Thoracic aorta (tissue), 2 donors: ENCODE measurements around the gene KMT2D. TPM values are rescaled to one million over a fixed set of nuclear protein-coding genes. Genes with fewer than 3 reads are reported as not detected.
A peak's percentile ranks its signal among the peaks of the same experiment; 100 is the strongest.

Experiments used
- ATAC-seq: fragments of 150-250 bp; one replicate; pipeline ENCODE4 v1.8.0; 2017; ENCODE audit warnings: low read depth; ENCODE audit not compliant: insufficient number of reproducible peaks, low FRiP score
- DNase-seq: peaks from one replicate; pipeline ENCODE4 v3.0.0-alpha.2; 2020; ENCODE audit warnings: low spot score
- H3K27ac ChIP-seq, 2 donors: fragments of 200-600 bp; sonication (generic); 1 replicate in 1 of 2; 2 replicates in 1 of 2; pipeline ENCODE4 v1.5.1; 2016; ENCODE audit warnings: mild to moderate bottlenecking in 2 of 2, moderate library complexity in 2 of 2
- H3K27me3 ChIP-seq: fragments of 200-600 bp; sonication (generic); replicated peaks from 2 replicates; pipeline ENCODE4 v1.6.0; 2016; ENCODE audit warnings: mild to moderate bottlenecking; ENCODE audit not compliant: insufficient read depth
- H3K36me3 ChIP-seq: fragments of 200-600 bp; sonication (generic); one replicate; pipeline ENCODE4 v1.5.1; 2016
- H3K4me1 ChIP-seq, 2 donors: fragments of 200-600 bp; sonication (generic); 1 replicate in 1 of 2; 2 replicates in 1 of 2; pipeline versions ENCODE4 v1.5.1 to v1.6.0; 2016; ENCODE audit warnings: low read depth in 2 of 2, mild to moderate bottlenecking in 1 of 2; ENCODE audit not compliant: control insufficient read depth in 1 of 2
- H3K4me3 ChIP-seq: fragments of 200-600 bp; sonication (generic); 2 replicates; pipeline ENCODE4 v1.5.1; 2016; ENCODE audit warnings: mild to moderate bottlenecking
- H3K9me3 ChIP-seq: fragments of 200-600 bp; sonication (generic); 2 replicates; pipeline ENCODE4 v1.5.1; 2016
- CTCF ChIP-seq: fragments of 200-600 bp; sonication (generic); IDR thresholded peaks from one replicate; pipeline ENCODE4 v1.5.1; 2019; ENCODE audit warnings: antibody characterized with exemption
- total RNA-seq, 2 donors: library from RNA; depleted of rRNA; stranded (reverse); fragments of >200 nt; gene quantifications; one replicate each; pipeline versions ENCODE4 v1.1.0 to v1.2.3, GENCODE V29; 2016

Gene KMT2D
- total RNA-seq, 2 donors from 2014 or later, result 56.5 to 101 TPM

- TF ChIP-seq CTCF, result no peak
- Histone ChIP-seq H3K9me3 (no peaks in the 10 kb centered on the region), H3K36me3 (no peaks in the 10 kb centered on the region), H3K4me3 (peak overlapping the region; percentile 50), H3K27ac (no peak overlapping the region), H3K4me1 (peaks cover 32 to 56% of the 10 kb centered on the region in 2 donors), H3K27me3 (peaks cover 8% of the 10 kb centered on the region)
- ATAC-seq (no peak), DNase-seq (no peak)
Measured at GRCh38 chr12:49091836-49092085, 31.2 kb upstream of the KMT2D start.

- Histone ChIP-seq H3K4me3 (peak overlapping the region; percentile 50), H3K9me3 (no peaks in the 10 kb centered on the region), H3K27ac (no peak overlapping the region), H3K27me3 (peaks cover 8% of the 10 kb centered on the region), H3K4me1 (peaks cover 32 to 56% of the 10 kb centered on the region in 2 donors), H3K36me3 (no peaks in the 10 kb centered on the region)
- DNase-seq (no peak), ATAC-seq (no peak)
- TF ChIP-seq CTCF, result no peak
Measured at GRCh38 chr12:49091056-49091835, 30.7 kb upstream of the KMT2D start.

- Histone ChIP-seq H3K4me1 (peaks cover 32 to 54% of the 10 kb centered on the region in 2 donors), H3K4me3 (peak overlapping the region; percentile 65), H3K27me3 (peaks cover 8% of the 10 kb centered on the region), H3K9me3 (no peaks in the 10 kb centered on the region), H3K27ac (no peak overlapping the region), H3K36me3 (no peaks in the 10 kb centered on the region)
- DNase-seq, result no peak
- TF ChIP-seq CTCF, result peak; percentile 13
- ATAC-seq, result no peak
Measured at GRCh38 chr12:49089821-49090773, 29.5 kb upstream of the KMT2D start.

GRCh38 chr12:49088932-49089330 is 28.3 kb upstream of the KMT2D start:
- no peak for DNase-seq
- H3K36me3 ChIP-seq, result no peaks in the 10 kb centered on the region
- no peak overlapping the region for H3K4me3 ChIP-seq
- TF ChIP-seq CTCF, result no peak
- H3K27ac ChIP-seq, result no peak overlapping the region
- H3K9me3 ChIP-seq, result no peaks in the 10 kb centered on the region
- no peak for ATAC-seq
- H3K27me3 ChIP-seq, result peaks cover 8% of the 10 kb centered on the region
- H3K4me1 ChIP-seq, result peaks cover 22 to 42% of the 10 kb centered on the region in 2 donors
